Activated CD8-positive, alpha-beta memory T cell treated with anti-CD3 and anti-CD28 coated beads, Interleukin-2, amount 50 U/mL, for 4 hours (primary cell): ENCODE measurements around the gene MEF2C.
"Not testable (repeated sequence)": the region's sequence is repeated elsewhere in the genome, so short reads cannot be mapped to it uniquely, and the experiment has no call there.

Experiments
- DNase-seq: peaks from one replicate; pipeline ENCODE4 v3.0.0-alpha.2; 2020

MEF2C gene

GRCh38 chr5:88883059-88883835, at the start of gene MEF2C:
MEF2C (minus strand) TSS chr5:88883184; CDS start chr5:88823788, 59,396 bp downstream.
- no peak for DNase-seq

GRCh38 chr5:88932541-88932940, 49.6 kb upstream of the MEF2C start:
- DNase-seq, result no peak

- no peak for DNase-seq
Observed at GRCh38 chr5:88930335-88930734, 47.4 kb upstream of the MEF2C start.

GRCh38 chr5:88929385-88929784, 46.4 kb upstream of the MEF2C start:
- DNase-seq, result no peak

- no peak for DNase-seq
Observed at GRCh38 chr5:88926774-88927173, 43.8 kb upstream of the MEF2C start.

GRCh38 chr5:88925692-88926490, 42.9 kb upstream of the MEF2C start:
- no peak for DNase-seq

GRCh38 chr5:88924330-88924657, 41.3 kb upstream of the MEF2C start:
- no peak for DNase-seq

- no peak for DNase-seq
Observed at GRCh38 chr5:88923623-88924329, 40.8 kb upstream of the MEF2C start.

- not testable (repeated sequence) for DNase-seq
Observed at GRCh38 chr5:88912743-88913142, 29.8 kb upstream of the MEF2C start.

- DNase-seq, result not testable (repeated sequence)
Observed at GRCh38 chr5:88911059-88911572, 28.1 kb upstream of the MEF2C start.

GRCh38 chr5:88904478-88904877, 21.5 kb upstream of the MEF2C start:
- DNase-seq, result not testable (repeated sequence)

- DNase-seq, result not testable (repeated sequence)
Observed at GRCh38 chr5:88903966-88904365, 21.0 kb upstream of the MEF2C start.

- not testable (repeated sequence) for DNase-seq
Observed at GRCh38 chr5:88901077-88901476, 18.1 kb upstream of the MEF2C start.

GRCh38 chr5:88899096-88899737, 16.2 kb upstream of the MEF2C start:
- DNase-seq, result no peak

- no peak for DNase-seq
Observed at GRCh38 chr5:88897748-88898147, 14.8 kb upstream of the MEF2C start.

GRCh38 chr5:88895681-88896501, 12.9 kb upstream of the MEF2C start:
- DNase-seq, result no peak

GRCh38 chr5:88892669-88893068, 9.7 kb upstream of the MEF2C start:
- DNase-seq, result no peak

GRCh38 chr5:88890070-88890781, 7.2 kb upstream of the MEF2C start:
- no peak for DNase-seq

GRCh38 chr5:88889189-88890069, 6.4 kb upstream of the MEF2C start:
- DNase-seq, result no peak

GRCh38 chr5:88888848-88889188, 5.8 kb upstream of the MEF2C start:
- no peak for DNase-seq
